Globus pallidus (tissue), 1 donor: Measurements from ENCODE around the gene ATOSA.

Source experiments
- DNase-seq: peaks from one replicate; pipeline ENCODE4 v3.0.0-alpha.2; 2015; ENCODE audit warnings: low spot score

ATOSA gene

GRCh38 chr15:52679232-52680040 is at the start of gene ATOSA:
ATOSA (minus strand) TSS chr15:52679388; CDS start chr15:52678021, 1,367 bp downstream.
- peak; percentile 96 for DNase-seq

- DNase-seq = no peak
These were observed 49.7 kb upstream of the ATOSA start for GRCh38 chr15:52728899-52729298.

- no peak for DNase-seq
These were observed 48.6 kb upstream of the ATOSA start for GRCh38 chr15:52727815-52728214.

- DNase-seq = no peak
These were observed 47.0 kb upstream of the ATOSA start for GRCh38 chr15:52726195-52726594.

GRCh38 chr15:52718551-52718950 is 39.4 kb upstream of the ATOSA start:
- DNase-seq = no peak

GRCh38 chr15:52717924-52718323 is 38.7 kb upstream of the ATOSA start:
- DNase-seq = no peak

- no peak for DNase-seq
These were observed 38.3 kb upstream of the ATOSA start for GRCh38 chr15:52717481-52717880.

- DNase-seq = no peak
These were observed 37.3 kb upstream of the ATOSA start for GRCh38 chr15:52716536-52716935.

GRCh38 chr15:52715411-52715810 is 36.2 kb upstream of the ATOSA start:
- no peak for DNase-seq

- DNase-seq = no peak
These were observed 35.8 kb upstream of the ATOSA start for GRCh38 chr15:52714968-52715367.

- no peak for DNase-seq
These were observed 31.7 kb upstream of the ATOSA start for GRCh38 chr15:52710708-52711389.

GRCh38 chr15:52710050-52710707 is 31.0 kb upstream of the ATOSA start:
- DNase-seq = no peak

- DNase-seq = no peak
These were observed 30.2 kb upstream of the ATOSA start for GRCh38 chr15:52709187-52709981.

- no peak for DNase-seq
These were observed 26.9 kb upstream of the ATOSA start for GRCh38 chr15:52706091-52706490.

GRCh38 chr15:52702390-52702789 is 23.2 kb upstream of the ATOSA start:
- no peak for DNase-seq

GRCh38 chr15:52699457-52699856 is 20.3 kb upstream of the ATOSA start:
- no peak for DNase-seq

- no peak for DNase-seq
These were observed 19.3 kb upstream of the ATOSA start for GRCh38 chr15:52698514-52698913.

- no peak for DNase-seq
These were observed 17.9 kb upstream of the ATOSA start for GRCh38 chr15:52697051-52697450.

GRCh38 chr15:52695154-52695553 is 16.0 kb upstream of the ATOSA start:
- DNase-seq = no peak

- peak; percentile 33 for DNase-seq
These were observed 10.4 kb upstream of the ATOSA start for GRCh38 chr15:52689562-52689961.

GRCh38 chr15:52683580-52683979 is 4.4 kb upstream of the ATOSA start:
- DNase-seq = no peak

GRCh38 chr15:52682781-52683180 is 3.6 kb upstream of the ATOSA start:
- no peak for DNase-seq
